Activated T-cell treated with anti-CD3 and anti-CD28 coated beads for 1 hour (primary cell): ENCODE measurements around the gene COA6.

Source experiments
- DNase-seq: peaks from one replicate; pipeline ENCODE4 v3.0.0-alpha.2; 2020; ENCODE audit warnings: low read depth

COA6 gene

GRCh38 chr1:234373064-234373958 is at the start of gene COA6:
Gene COA6 (plus strand): TSS chr1:234373456. CDS start chr1:234373467, 11 bp downstream.
- peak; percentile 76 for DNase-seq

- DNase-seq: no peak
These were observed 48.4 kb upstream of the COA6 start for GRCh38 chr1:234324821-234325220.

GRCh38 chr1:234325878-234326496 is 47.3 kb upstream of the COA6 start:
- no peak for DNase-seq

GRCh38 chr1:234326497-234327366 is 46.5 kb upstream of the COA6 start:
- DNase-seq: peak; percentile 57

- DNase-seq: no peak
These were observed 45.6 kb upstream of the COA6 start for GRCh38 chr1:234327577-234328164.

- no peak for DNase-seq
These were observed 42.4 kb upstream of the COA6 start for GRCh38 chr1:234330843-234331215.

- no peak for DNase-seq
These were observed 41.7 kb upstream of the COA6 start for GRCh38 chr1:234331507-234331906.

- DNase-seq: no peak
These were observed 36.9 kb upstream of the COA6 start for GRCh38 chr1:234336359-234336758.

- no peak for DNase-seq
These were observed 36.0 kb upstream of the COA6 start for GRCh38 chr1:234337233-234337632.

- DNase-seq: no peak
These were observed 32.7 kb upstream of the COA6 start for GRCh38 chr1:234340528-234340927.

- DNase-seq: no peak
These were observed 30.5 kb upstream of the COA6 start for GRCh38 chr1:234342774-234343173.

- no peak for DNase-seq
These were observed 28.0 kb upstream of the COA6 start for GRCh38 chr1:234345237-234345636.

- no peak for DNase-seq
These were observed 24.3 kb upstream of the COA6 start for GRCh38 chr1:234348964-234349363.

GRCh38 chr1:234355782-234356510 is 17.3 kb upstream of the COA6 start:
- no peak for DNase-seq

GRCh38 chr1:234356615-234357269 is 16.5 kb upstream of the COA6 start:
- DNase-seq: peak; percentile 28

GRCh38 chr1:234357831-234358230 is 15.4 kb upstream of the COA6 start:
- DNase-seq: no peak

GRCh38 chr1:234361102-234361603 is 12.1 kb upstream of the COA6 start:
- no peak for DNase-seq

GRCh38 chr1:234362558-234362957 is 10.7 kb upstream of the COA6 start:
- DNase-seq: no peak

- DNase-seq: no peak
These were observed 4.8 kb upstream of the COA6 start for GRCh38 chr1:234368320-234369032.

- DNase-seq: no peak
These were observed 4.2 kb upstream of the COA6 start for GRCh38 chr1:234369033-234369430.
